RWPE2 (cell line): ENCODE measurements around the gene DNAJC27.

Source experiments
- ATAC-seq: fragments of 200-7000 bp; cut with Tn5 transposase; 3 replicates; pipeline ENCODE4 v1.9.1; 2021; ENCODE audit warnings: low read depth
- DNase-seq: peaks from one replicate; pipeline ENCODE4 v3.0.0-alpha.2; 2020; ENCODE audit warnings: low spot score
- H3K27ac ChIP-seq: fragments of 450-650 bp; 2 replicates; pipeline ENCODE4 v1.5.1; 2017; ENCODE audit warnings: mild to moderate bottlenecking; ENCODE audit not compliant: poor library complexity, severe bottlenecking
- H3K27me3 ChIP-seq: fragments of 250-450 bp; sonication (Bioruptor Pico); 2 replicates; pipeline ENCODE4 v1.5.1; 2021; ENCODE audit warnings: mild to moderate bottlenecking, moderate library complexity; ENCODE audit not compliant: insufficient read depth, poor library complexity, severe bottlenecking
- H3K36me3 ChIP-seq: fragments of 250-450 bp; sonication (Bioruptor Pico); 2 replicates; pipeline ENCODE4 v1.5.1; 2020; ENCODE audit warnings: low read depth, mild to moderate bottlenecking, moderate library complexity
- H3K4me1 ChIP-seq: fragments of 250-450 bp; sonication (Bioruptor Pico); 2 replicates; pipeline ENCODE4 v1.5.1; 2021; ENCODE audit warnings: mild to moderate bottlenecking, moderate library complexity; ENCODE audit not compliant: insufficient read depth, poor library complexity, severe bottlenecking
- H3K4me3 ChIP-seq: fragments of 250-450 bp; sonication (Bioruptor Pico); 2 replicates; pipeline ENCODE4 v1.5.1; 2021; ENCODE audit warnings: mild to moderate bottlenecking, moderate library complexity; ENCODE audit not compliant: severe bottlenecking
- H3K9me3 ChIP-seq: fragments of 250-450 bp; sonication (Bioruptor Pico); 2 replicates; pipeline ENCODE4 v1.5.1; 2021; ENCODE audit warnings: mild to moderate bottlenecking, moderate library complexity; ENCODE audit not compliant: severe bottlenecking
- TF ChIP-seq, protein P1 (sequence below): fragments of 450-650 bp; IDR thresholded peaks from one replicate; pipeline ENCODE4 v1.5.1; 2017; ENCODE audit warnings: mild to moderate bottlenecking, moderate library complexity; ENCODE audit not compliant: poor library complexity, severe bottlenecking

The DNAJC27 gene

DNA sequence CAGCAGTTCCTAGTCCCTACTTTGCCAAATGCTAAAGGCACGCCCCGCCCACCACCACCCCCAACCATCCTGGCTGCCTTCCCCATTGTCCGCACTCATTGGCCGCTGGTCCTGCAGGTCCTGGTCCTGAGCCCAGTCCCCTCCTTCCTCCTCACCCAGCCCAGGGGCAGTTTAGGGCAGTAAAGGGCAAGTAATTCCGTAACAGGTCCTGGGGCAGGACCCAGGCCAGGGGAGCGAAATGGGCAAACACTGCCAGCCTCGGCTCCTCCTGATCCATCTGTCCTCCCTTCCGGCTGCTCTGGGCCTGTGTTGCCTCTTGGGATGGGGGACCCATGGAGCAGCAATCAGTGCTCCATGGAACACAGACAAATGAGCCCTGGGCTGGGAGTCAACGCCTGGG is 57.8 kb downstream of the DNAJC27 start:
- H3K4me1 ChIP-seq = no peaks in the 10 kb centered on the region
- TF ChIP-seq, protein P1, sequence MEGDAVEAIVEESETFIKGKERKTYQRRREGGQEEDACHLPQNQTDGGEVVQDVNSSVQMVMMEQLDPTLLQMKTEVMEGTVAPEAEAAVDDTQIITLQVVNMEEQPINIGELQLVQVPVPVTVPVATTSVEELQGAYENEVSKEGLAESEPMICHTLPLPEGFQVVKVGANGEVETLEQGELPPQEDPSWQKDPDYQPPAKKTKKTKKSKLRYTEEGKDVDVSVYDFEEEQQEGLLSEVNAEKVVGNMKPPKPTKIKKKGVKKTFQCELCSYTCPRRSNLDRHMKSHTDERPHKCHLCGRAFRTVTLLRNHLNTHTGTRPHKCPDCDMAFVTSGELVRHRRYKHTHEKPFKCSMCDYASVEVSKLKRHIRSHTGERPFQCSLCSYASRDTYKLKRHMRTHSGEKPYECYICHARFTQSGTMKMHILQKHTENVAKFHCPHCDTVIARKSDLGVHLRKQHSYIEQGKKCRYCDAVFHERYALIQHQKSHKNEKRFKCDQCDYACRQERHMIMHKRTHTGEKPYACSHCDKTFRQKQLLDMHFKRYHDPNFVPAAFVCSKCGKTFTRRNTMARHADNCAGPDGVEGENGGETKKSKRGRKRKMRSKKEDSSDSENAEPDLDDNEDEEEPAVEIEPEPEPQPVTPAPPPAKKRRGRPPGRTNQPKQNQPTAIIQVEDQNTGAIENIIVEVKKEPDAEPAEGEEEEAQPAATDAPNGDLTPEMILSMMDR = no peak
- ATAC-seq (no peak), DNase-seq (no peak)
- no peaks in the 10 kb centered on the region for H3K9me3 ChIP-seq
- no peaks in the 10 kb centered on the region for H3K27me3 ChIP-seq
- no peak overlapping the region for H3K27ac ChIP-seq
- H3K36me3 ChIP-seq = peaks cover 41% of the 10 kb centered on the region
- no peak overlapping the region for H3K4me3 ChIP-seq

DNA sequence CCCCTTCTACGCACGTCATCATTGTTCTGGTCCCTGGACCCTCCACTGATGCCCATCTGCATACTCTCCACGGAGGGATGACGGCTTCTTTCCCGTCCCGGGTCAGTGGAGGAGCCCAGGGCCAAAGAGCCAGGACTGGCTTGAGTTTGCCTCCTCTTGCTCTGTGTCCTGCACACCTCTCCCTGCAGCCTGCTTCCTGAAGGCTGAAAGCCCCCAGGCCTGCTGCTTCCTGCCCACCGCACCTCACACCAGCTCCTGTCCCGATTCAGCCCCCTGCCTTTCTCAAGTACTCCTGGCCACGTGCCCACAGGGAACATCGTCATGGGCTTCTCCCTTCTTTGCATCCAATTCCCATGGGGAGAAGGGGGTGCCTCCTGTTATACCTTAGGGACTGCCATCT is 58.8 kb downstream of the DNAJC27 start:
- TF ChIP-seq, protein P1 = no peak
- no peak for ATAC-seq

DNA sequence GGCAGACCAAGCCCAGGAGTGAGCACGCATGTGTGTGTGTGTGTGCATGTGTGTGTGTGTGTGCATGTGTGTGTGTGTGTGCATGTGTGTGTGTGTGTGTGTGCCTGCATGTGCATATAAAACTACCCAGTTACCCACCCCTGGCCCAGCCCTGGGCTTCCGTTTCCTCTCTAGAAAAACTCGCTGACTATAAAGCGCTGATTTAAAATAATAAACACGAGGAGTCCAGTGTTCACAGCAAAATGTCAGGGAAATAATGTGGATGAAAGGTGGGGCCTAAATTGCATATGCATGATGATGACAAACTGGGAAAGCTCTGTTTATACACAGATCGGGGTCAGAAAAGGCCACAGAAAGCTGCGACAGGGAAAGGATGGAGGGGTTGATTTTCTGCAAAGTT is 59.2 kb downstream of the DNAJC27 start:
- TF ChIP-seq, protein P1 = no peak
- Histone ChIP-seq H3K36me3 (peaks cover 32% of the 10 kb centered on the region), H3K4me1 (no peaks in the 10 kb centered on the region), H3K9me3 (no peaks in the 10 kb centered on the region), H3K27ac (no peak overlapping the region), H3K27me3 (no peaks in the 10 kb centered on the region), H3K4me3 (no peak overlapping the region)
- no peak for ATAC-seq
- no peak for DNase-seq

More for the DNA sequence above, 58.8 kb downstream of the DNAJC27 start:
- Histone ChIP-seq H3K9me3 (no peaks in the 10 kb centered on the region), H3K27me3 (no peaks in the 10 kb centered on the region), H3K36me3 (peaks cover 34% of the 10 kb centered on the region), H3K4me1 (no peaks in the 10 kb centered on the region), H3K27ac (no peak overlapping the region), H3K4me3 (no peak overlapping the region)
- DNase-seq = no peak

DNA sequence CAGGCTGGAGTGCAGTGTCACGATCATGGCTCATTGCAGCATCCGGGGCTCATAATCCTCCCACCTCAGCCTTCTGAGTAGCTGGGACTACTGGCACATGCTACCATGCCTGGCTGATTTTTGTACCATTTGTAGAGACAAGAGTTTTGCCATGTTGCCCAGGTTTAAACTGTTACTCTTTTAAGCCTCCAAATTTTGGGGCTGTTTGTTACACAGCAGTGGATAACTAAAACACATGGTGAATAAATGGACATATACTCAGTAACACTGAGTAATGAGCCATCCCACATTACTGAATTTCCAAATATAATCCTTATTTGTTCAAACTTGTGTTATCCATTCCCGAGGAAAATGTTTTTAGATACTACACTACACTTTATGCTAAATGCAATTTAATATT is 61.5 kb downstream of the DNAJC27 start:
- ATAC-seq (no peak), DNase-seq (no peak)
- Histone ChIP-seq H3K27ac (no peak overlapping the region), H3K4me3 (no peak overlapping the region), H3K4me1 (no peaks in the 10 kb centered on the region), H3K27me3 (no peaks in the 10 kb centered on the region), H3K36me3 (peaks cover 14% of the 10 kb centered on the region), H3K9me3 (no peaks in the 10 kb centered on the region)
- TF ChIP-seq, protein P1 = no peak

DNA sequence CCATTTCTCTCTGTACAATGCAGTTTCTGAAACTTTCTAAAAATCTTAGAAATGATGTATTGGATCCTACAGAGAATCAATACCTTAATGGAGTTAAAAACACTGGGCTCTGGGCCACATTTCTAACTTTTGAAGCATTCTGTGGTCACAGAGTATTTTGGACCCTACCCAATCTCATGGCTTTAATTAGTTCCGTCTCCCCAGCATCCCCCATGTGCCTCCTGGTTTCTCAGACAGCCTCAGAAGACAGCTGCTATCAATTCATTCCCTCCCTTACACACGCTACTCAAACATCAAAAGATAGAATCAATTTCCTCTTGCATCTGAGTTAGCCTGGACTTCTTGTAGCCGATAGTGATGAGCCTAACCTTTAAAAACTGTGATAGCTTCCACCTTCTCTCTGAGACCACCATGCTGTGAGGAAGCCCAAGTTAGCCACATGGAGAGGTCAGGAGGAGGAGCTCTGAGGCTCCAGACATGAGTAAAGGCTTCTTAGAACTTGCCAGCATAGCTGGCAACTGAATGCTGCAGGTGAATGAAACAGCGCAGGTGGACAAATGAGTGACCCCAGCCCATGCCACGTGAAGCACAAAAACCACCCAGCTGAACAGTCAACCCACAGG is 62.1 kb downstream of the DNAJC27 start:
- Histone ChIP-seq H3K27me3 (no peaks in the 10 kb centered on the region), H3K36me3 (peaks cover 14% of the 10 kb centered on the region), H3K4me3 (no peak overlapping the region), H3K27ac (no peak overlapping the region), H3K9me3 (no peaks in the 10 kb centered on the region), H3K4me1 (no peaks in the 10 kb centered on the region)
- TF ChIP-seq, protein P1 = no peak
- ATAC-seq = no peak
- no peak for DNase-seq
